ENCODE results near the gene FANCE.

The FANCE gene

GRCh38 chr6:35452183-35453090 lies at the start of gene FANCE:
TSS of gene FANCE (plus strand) at chr6:35452338. CDS start at chr6:35452546, 208 bp downstream.
- DNase-seq = peak in 56 of 58 donors; percentile 16 to 94 (median 82)

- no peak for DNase-seq
Observed at GRCh38 chr6:35402856-35403191, 49.3 kb upstream of the FANCE start.

- DNase-seq = no peak
Observed at GRCh38 chr6:35403544-35404442, 48.3 kb upstream of the FANCE start.

GRCh38 chr6:35406711-35407485 lies 45.2 kb upstream of the FANCE start:
- no peak for DNase-seq

- DNase-seq = no peak
Observed at GRCh38 chr6:35409245-35409644, 42.9 kb upstream of the FANCE start.

- no peak for DNase-seq
Observed at GRCh38 chr6:35410131-35410530, 42.0 kb upstream of the FANCE start.

- DNase-seq = no peak
Observed at GRCh38 chr6:35411066-35411465, 41.1 kb upstream of the FANCE start.

GRCh38 chr6:35412102-35412501 lies 40.0 kb upstream of the FANCE start:
- no peak for DNase-seq

GRCh38 chr6:35413911-35414310 lies 38.2 kb upstream of the FANCE start:
- DNase-seq = peak in 10 of 58 donors; percentile 2 to 60 (median 10)

GRCh38 chr6:35415065-35415891 lies 36.9 kb upstream of the FANCE start:
- peak; percentile 23 to 92 (median 78) for DNase-seq

GRCh38 chr6:35417979-35418661 lies 34.0 kb upstream of the FANCE start:
- DNase-seq = peak in 35 of 58 donors; percentile 8 to 79 (median 43)

GRCh38 chr6:35419417-35419816 lies 32.7 kb upstream of the FANCE start:
- peak in 1 of 58 donors; percentile 5 for DNase-seq

GRCh38 chr6:35419961-35420360 lies 32.2 kb upstream of the FANCE start:
- DNase-seq = no peak

GRCh38 chr6:35425284-35425683 lies 26.9 kb upstream of the FANCE start:
- DNase-seq = no peak

- DNase-seq = peak in 2 of 58 donors; percentile 5 to 8
Observed at GRCh38 chr6:35426074-35426473, 26.1 kb upstream of the FANCE start.

GRCh38 chr6:35427435-35427834 lies 24.7 kb upstream of the FANCE start:
- no peak for DNase-seq

GRCh38 chr6:35427851-35428321 lies 24.3 kb upstream of the FANCE start:
- DNase-seq = no peak

GRCh38 chr6:35428421-35429149 lies 23.6 kb upstream of the FANCE start:
- DNase-seq = no peak

- DNase-seq = no peak
Observed at GRCh38 chr6:35429463-35429862, 22.7 kb upstream of the FANCE start.
